AG08395 (cell line): ENCODE measurements around the gene FLG.
A peak's percentile ranks its signal among the peaks of the same experiment; 100 is the strongest.
"Not testable (repeated sequence)": the region's sequence is repeated elsewhere in the genome, so short reads cannot be mapped to it uniquely, and the experiment has no call there.

Source experiments
- DNase-seq: peaks from one replicate; pipeline ENCODE4 v3.0.0; 2012; ENCODE audit warnings: mixed read lengths, low spot score

FLG gene

GRCh38 chr1:152325111-152325510 lies at the start of gene FLG:
Gene FLG, minus strand, starts transcription at chr1:152325239. Its CDS starts 9,783 bp downstream, at chr1:152315456.
- DNase-seq: no peak

- no peak for DNase-seq
Measured at GRCh38 chr1:152374451-152374850, 49.4 kb upstream of the FLG start.

- DNase-seq: no peak
Measured at GRCh38 chr1:152372672-152373071, 47.6 kb upstream of the FLG start.

GRCh38 chr1:152367436-152367835 lies 42.4 kb upstream of the FLG start:
- DNase-seq: no peak

- no peak for DNase-seq
Measured at GRCh38 chr1:152359906-152360305, 34.9 kb upstream of the FLG start, which contains the start of gene FLG2. Gene FLG2, minus strand, starts transcription at chr1:152360006. Its CDS starts 1,122 bp downstream, at chr1:152358884.

GRCh38 chr1:152356736-152357135 lies 31.7 kb upstream of the FLG start:
- DNase-seq: no peak

GRCh38 chr1:152349611-152350010 lies 24.6 kb upstream of the FLG start:
- no peak for DNase-seq

- no peak for DNase-seq
Measured at GRCh38 chr1:152348447-152348846, 23.4 kb upstream of the FLG start.

GRCh38 chr1:152347116-152347728 lies 22.2 kb upstream of the FLG start:
- peak; percentile 43 for DNase-seq

- DNase-seq: no peak
Measured at GRCh38 chr1:152344438-152344837, 19.4 kb upstream of the FLG start.

- no peak for DNase-seq
Measured at GRCh38 chr1:152343006-152343405, 18.0 kb upstream of the FLG start.

- no peak for DNase-seq
Measured at GRCh38 chr1:152335399-152335798, 10.4 kb upstream of the FLG start.

- DNase-seq: peak; percentile 32
Measured at GRCh38 chr1:152328801-152329391, 3.9 kb upstream of the FLG start.

GRCh38 chr1:152313970-152314369 lies 11.1 kb downstream of the FLG start:
- no peak for DNase-seq

- no peak for DNase-seq
Measured at GRCh38 chr1:152313319-152313801, 11.7 kb downstream of the FLG start.

- DNase-seq: not testable (repeated sequence)
Measured at GRCh38 chr1:152312169-152312568, 12.9 kb downstream of the FLG start.

- no peak for DNase-seq
Measured at GRCh38 chr1:152309955-152310354, 15.1 kb downstream of the FLG start.

GRCh38 chr1:152309320-152309901 lies 15.6 kb downstream of the FLG start:
- not testable (repeated sequence) for DNase-seq

GRCh38 chr1:152308758-152309157 lies 16.3 kb downstream of the FLG start:
- DNase-seq: not testable (repeated sequence)

- not testable (repeated sequence) for DNase-seq
Measured at GRCh38 chr1:152307970-152308369, 17.1 kb downstream of the FLG start.

GRCh38 chr1:152306123-152306522 lies 18.9 kb downstream of the FLG start:
- not testable (repeated sequence) for DNase-seq

- DNase-seq: not testable (repeated sequence)
Measured at GRCh38 chr1:152304773-152305172, 20.3 kb downstream of the FLG start.

GRCh38 chr1:152303139-152303872 lies 21.7 kb downstream of the FLG start:
- not testable (repeated sequence) for DNase-seq
